Muscle layer of duodenum (tissue), 2 donors: ENCODE measurements around the gene PHLDA2.

Experiments
- H3K27ac ChIP-seq: one replicate; pipeline ENCODE4 v1.7.0; 2013; ENCODE audit warnings: mild to moderate bottlenecking, low read length
- H3K27me3 ChIP-seq: one replicate; pipeline ENCODE4 v1.7.0; 2013; ENCODE audit warnings: low read depth, mild to moderate bottlenecking, control low read depth, low read length
- H3K36me3 ChIP-seq, 2 donors: one replicate each; pipeline ENCODE4 v1.7.0; 2013; ENCODE audit warnings: low read length in 2 of 2, control low read depth in 1 of 2, mild to moderate bottlenecking in 1 of 2; ENCODE audit not compliant: insufficient read depth in 2 of 2, control insufficient read depth in 1 of 2
- H3K4me1 ChIP-seq, 2 donors: one replicate each; pipeline ENCODE4 v1.7.0; 2013; ENCODE audit warnings: low read length in 2 of 2, mild to moderate bottlenecking in 2 of 2, control low read depth in 1 of 2, moderate library complexity in 1 of 2; ENCODE audit not compliant: insufficient read depth in 2 of 2, control insufficient read depth in 1 of 2
- H3K4me3 ChIP-seq, 2 donors: one replicate each; pipeline ENCODE4 v1.7.0; 2013; ENCODE audit warnings: low read length in 2 of 2, low read depth in 1 of 2, mild to moderate bottlenecking in 1 of 2
- H3K9me3 ChIP-seq, 2 donors: one replicate each; pipeline ENCODE4 v1.7.0; 2013; ENCODE audit warnings: low read length in 2 of 2, control low read depth in 1 of 2, mild to moderate bottlenecking in 1 of 2; ENCODE audit not compliant: control insufficient read depth in 1 of 2
- donor health status: healthy.

Gene PHLDA2

GRCh38 chr11:2960139-2960538, 30.9 kb upstream of the PHLDA2 start:
- H3K36me3 ChIP-seq: peaks cover 79% of the 10 kb centered on the region in 2 donors
- no peak overlapping the region for H3K27ac ChIP-seq

GRCh38 chr11:2958251-2958650, 29.0 kb upstream of the PHLDA2 start:
- no peak overlapping the region for H3K4me3 ChIP-seq
- no peaks in the 10 kb centered on the region for H3K4me1 ChIP-seq
- peaks cover 78 to 79% of the 10 kb centered on the region in 2 donors for H3K36me3 ChIP-seq
- H3K27ac ChIP-seq: no peak overlapping the region
- H3K27me3 ChIP-seq: no peaks in the 10 kb centered on the region
- no peaks in the 10 kb centered on the region for H3K9me3 ChIP-seq

More at GRCh38 chr11:2960139-2960538, 30.9 kb upstream of the PHLDA2 start:
- Histone ChIP-seq H3K27me3 (no peaks in the 10 kb centered on the region), H3K4me1 (no peaks in the 10 kb centered on the region), H3K9me3 (no peaks in the 10 kb centered on the region), H3K4me3 (no peak overlapping the region)

GRCh38 chr11:2955906-2956476, 26.8 kb upstream of the PHLDA2 start:
- Histone ChIP-seq H3K27ac (no peak overlapping the region), H3K9me3 (no peaks in the 10 kb centered on the region), H3K27me3 (no peaks in the 10 kb centered on the region), H3K4me3 (no peak overlapping the region), H3K36me3 (peaks cover 84 to 94% of the 10 kb centered on the region in 2 donors), H3K4me1 (no peaks in the 10 kb centered on the region)

- no peak overlapping the region for H3K4me3 ChIP-seq
- H3K9me3 ChIP-seq: no peaks in the 10 kb centered on the region
- no peaks in the 10 kb centered on the region for H3K27me3 ChIP-seq
- no peaks in the 10 kb centered on the region for H3K4me1 ChIP-seq
- H3K36me3 ChIP-seq: peaks cover 85 to 96% of the 10 kb centered on the region in 2 donors
- H3K27ac ChIP-seq: no peak overlapping the region
These were observed 25.0 kb upstream of the PHLDA2 start for GRCh38 chr11:2954263-2954662.

GRCh38 chr11:2952290-2952689, 23.1 kb upstream of the PHLDA2 start:
- Histone ChIP-seq H3K4me3 (no peak overlapping the region), H3K27me3 (no peaks in the 10 kb centered on the region), H3K27ac (no peak overlapping the region), H3K4me1 (no peaks in the 10 kb centered on the region), H3K36me3 (peaks cover 85 to 96% of the 10 kb centered on the region in 2 donors), H3K9me3 (no peaks in the 10 kb centered on the region)

- Histone ChIP-seq H3K4me3 (no peak overlapping the region), H3K27me3 (no peaks in the 10 kb centered on the region), H3K9me3 (no peaks in the 10 kb centered on the region), H3K36me3 (peaks cover 88 to 91% of the 10 kb centered on the region in 2 donors), H3K4me1 (no peaks in the 10 kb centered on the region), H3K27ac (no peak overlapping the region)
These were observed 22.3 kb upstream of the PHLDA2 start for GRCh38 chr11:2951231-2952110.

GRCh38 chr11:2950825-2951224, 21.6 kb upstream of the PHLDA2 start:
- H3K27ac ChIP-seq: no peak overlapping the region
- H3K36me3 ChIP-seq: peaks cover 81 to 87% of the 10 kb centered on the region in 2 donors

GRCh38 chr11:2949920-2950319, 20.7 kb upstream of the PHLDA2 start:
- peaks cover 6 to 13% of the 10 kb centered on the region in 2 donors for H3K4me1 ChIP-seq
- no peak overlapping the region for H3K27ac ChIP-seq

More at GRCh38 chr11:2950825-2951224, 21.6 kb upstream of the PHLDA2 start:
- Histone ChIP-seq H3K4me3 (no peak overlapping the region), H3K27me3 (no peaks in the 10 kb centered on the region), H3K9me3 (no peaks in the 10 kb centered on the region), H3K4me1 (peaks cover 6% of the 10 kb centered on the region in 2 donors)

GRCh38 chr11:2947744-2948143, 18.5 kb upstream of the PHLDA2 start:
- Histone ChIP-seq H3K36me3 (peaks cover 60 to 64% of the 10 kb centered on the region in 2 donors), H3K4me3 (no peak overlapping the region), H3K27me3 (no peaks in the 10 kb centered on the region), H3K4me1 (peaks cover 6 to 19% of the 10 kb centered on the region in 2 donors), H3K27ac (no peak overlapping the region), H3K9me3 (no peaks in the 10 kb centered on the region)

More at GRCh38 chr11:2949920-2950319, 20.7 kb upstream of the PHLDA2 start:
- peaks cover 72 to 82% of the 10 kb centered on the region in 2 donors for H3K36me3 ChIP-seq
- H3K4me3 ChIP-seq: no peak overlapping the region
- no peaks in the 10 kb centered on the region for H3K27me3 ChIP-seq
- no peaks in the 10 kb centered on the region for H3K9me3 ChIP-seq

- Histone ChIP-seq H3K27ac (no peak overlapping the region), H3K4me3 (peak overlapping the region in 1 of 2 donors; percentile 30), H3K9me3 (no peaks in the 10 kb centered on the region), H3K27me3 (no peaks in the 10 kb centered on the region), H3K36me3 (peaks cover 41 to 46% of the 10 kb centered on the region in 2 donors), H3K4me1 (peaks cover 6 to 22% of the 10 kb centered on the region in 2 donors)
These were observed 16.6 kb upstream of the PHLDA2 start for GRCh38 chr11:2945757-2946287.

- Histone ChIP-seq H3K4me3 (peak overlapping the region; percentile 27 to 55), H3K27me3 (no peaks in the 10 kb centered on the region), H3K27ac (peak overlapping the region; percentile 35), H3K4me1 (peaks cover 6 to 25% of the 10 kb centered on the region in 2 donors), H3K36me3 (peaks cover 35 to 40% of the 10 kb centered on the region in 2 donors), H3K9me3 (no peaks in the 10 kb centered on the region)
These were observed 16.0 kb upstream of the PHLDA2 start for GRCh38 chr11:2945031-2945756.
